Measurements from ENCODE around the gene GRP. TPM values are rescaled to one million over a fixed set of nuclear protein-coding genes. Genes with fewer than 3 reads are reported as not detected.

Gene GRP
- total RNA-seq, 2 donors from 2014 or later, result not detected

GRCh38 chr18:59275406-59275949, 55.5 kb downstream of the GRP start:
- Mint-ChIP-seq H3K27ac (no peak overlapping the region), H3K9me3 (no peaks in the 10 kb centered on the region), H3K4me3 (no peak overlapping the region), H3K36me3 (no peaks in the 10 kb centered on the region), H3K27me3 (peaks cover 49 to 75% of the 10 kb centered on the region in 2 donors), H3K4me1 (ENCODE audit: low read depth in 2 of 2) (peaks cover 0 to 3% of the 10 kb centered on the region in 2 donors)
- ATAC-seq (no peak), DNase-seq (ENCODE audit: low spot score) (no peak)

- H3K27ac Mint-ChIP-seq, result no peak overlapping the region
- peaks cover 0 to 3% of the 10 kb centered on the region in 2 donors for H3K4me1 Mint-ChIP-seq (ENCODE audit: low read depth in 2 of 2)
Observed at GRCh38 chr18:59276047-59276446, 56.1 kb downstream of the GRP start.

GRCh38 chr18:59278793-59279192, 58.8 kb downstream of the GRP start:
- Mint-ChIP-seq H3K4me1 (ENCODE audit: low read depth in 2 of 2) (peaks cover 0 to 3% of the 10 kb centered on the region in 2 donors), H3K36me3 (no peaks in the 10 kb centered on the region), H3K27me3 (peaks cover 40 to 71% of the 10 kb centered on the region in 2 donors), H3K27ac (no peak overlapping the region), H3K4me3 (no peak overlapping the region), H3K9me3 (no peaks in the 10 kb centered on the region)
- ATAC-seq, result no peak
- DNase-seq (ENCODE audit: low spot score), result no peak

More at GRCh38 chr18:59276047-59276446, 56.1 kb downstream of the GRP start:
- no peaks in the 10 kb centered on the region for H3K9me3 Mint-ChIP-seq
- no peak for ATAC-seq
- H3K36me3 Mint-ChIP-seq, result no peaks in the 10 kb centered on the region
- no peak overlapping the region for H3K4me3 Mint-ChIP-seq
- DNase-seq (ENCODE audit: low spot score), result no peak
- peaks cover 46 to 73% of the 10 kb centered on the region in 2 donors for H3K27me3 Mint-ChIP-seq

GRCh38 chr18:59279193-59279592, 59.2 kb downstream of the GRP start:
- no peak overlapping the region for H3K4me3 Mint-ChIP-seq
- no peaks in the 10 kb centered on the region for H3K36me3 Mint-ChIP-seq
- H3K9me3 Mint-ChIP-seq, result no peaks in the 10 kb centered on the region
- peaks cover 37 to 71% of the 10 kb centered on the region in 2 donors for H3K27me3 Mint-ChIP-seq
- no peak for ATAC-seq
- peaks cover 0 to 3% of the 10 kb centered on the region in 2 donors for H3K4me1 Mint-ChIP-seq (ENCODE audit: low read depth in 2 of 2)
- DNase-seq (ENCODE audit: low spot score), result no peak
- H3K27ac Mint-ChIP-seq, result no peak overlapping the region

GRCh38 chr18:59279722-59280121, 59.8 kb downstream of the GRP start:
- Mint-ChIP-seq H3K36me3 (no peaks in the 10 kb centered on the region), H3K9me3 (no peaks in the 10 kb centered on the region), H3K27me3 (peaks cover 34 to 71% of the 10 kb centered on the region in 2 donors), H3K27ac (no peak overlapping the region), H3K4me3 (no peak overlapping the region), H3K4me1 (ENCODE audit: low read depth in 2 of 2) (no peaks in the 10 kb centered on the region)
- ATAC-seq, result no peak
- no peak for DNase-seq (ENCODE audit: low spot score)

Other genes starting within 250 kb of the GRP start
- 10 to 100 TPM; 79.4 to 83.1 TPM for gene SEC11C, start 80.3 kb upstream of the GRP start, total RNA-seq
- gene RAX, start 53.3 kb downstream of the GRP start, total RNA-seq, result not detected
- not detected for gene CPLX4, start 98.5 kb downstream of the GRP start, total RNA-seq
- gene LMAN1, start 139.1 kb downstream of the GRP start, total RNA-seq, result 100 to 1,000 TPM; 124 to 146 TPM